GM19467 (cell line): ENCODE results near the gene RUNDC3A.

Source experiments
- ATAC-seq: cut with Tn5 transposase; IDR thresholded peaks from one replicate; pipeline ENCODE4 v1.9.1; 2021; ENCODE audit warnings: mild to moderate bottlenecking, moderate library complexity; ENCODE audit not compliant: unreplicated experiment

Gene RUNDC3A

DNA sequence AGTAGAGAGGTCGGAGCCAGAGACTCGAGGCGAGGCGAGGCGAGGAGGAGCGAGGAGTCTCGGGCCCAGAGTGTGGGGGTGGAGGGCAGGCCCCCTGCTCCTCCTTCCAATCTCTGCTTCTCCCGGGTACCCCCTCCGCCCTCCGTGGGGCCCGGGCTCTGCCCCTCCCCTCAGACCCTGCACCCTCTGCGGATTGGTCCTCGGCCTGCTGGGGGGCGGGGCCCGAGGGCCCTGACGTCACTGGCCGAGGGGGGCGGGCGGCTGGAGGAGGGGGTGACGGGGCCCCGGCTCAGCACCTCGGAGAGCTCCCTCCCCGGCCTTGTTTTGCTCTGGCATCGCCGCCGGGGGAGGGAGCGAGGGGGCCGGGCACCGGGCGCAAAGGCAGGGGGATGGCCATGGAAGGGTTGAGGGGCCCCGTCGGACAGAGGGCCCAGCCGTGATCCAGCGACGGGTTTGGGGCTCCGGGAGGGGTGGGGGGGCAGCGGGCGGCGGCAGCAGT, at the start of gene RUNDC3A:
Gene RUNDC3A (plus strand): TSS at position 282 of the 499 bp plus-strand sequence. CDS start 232 bp downstream, outside the sequence.
- no peak for ATAC-seq

DNA sequence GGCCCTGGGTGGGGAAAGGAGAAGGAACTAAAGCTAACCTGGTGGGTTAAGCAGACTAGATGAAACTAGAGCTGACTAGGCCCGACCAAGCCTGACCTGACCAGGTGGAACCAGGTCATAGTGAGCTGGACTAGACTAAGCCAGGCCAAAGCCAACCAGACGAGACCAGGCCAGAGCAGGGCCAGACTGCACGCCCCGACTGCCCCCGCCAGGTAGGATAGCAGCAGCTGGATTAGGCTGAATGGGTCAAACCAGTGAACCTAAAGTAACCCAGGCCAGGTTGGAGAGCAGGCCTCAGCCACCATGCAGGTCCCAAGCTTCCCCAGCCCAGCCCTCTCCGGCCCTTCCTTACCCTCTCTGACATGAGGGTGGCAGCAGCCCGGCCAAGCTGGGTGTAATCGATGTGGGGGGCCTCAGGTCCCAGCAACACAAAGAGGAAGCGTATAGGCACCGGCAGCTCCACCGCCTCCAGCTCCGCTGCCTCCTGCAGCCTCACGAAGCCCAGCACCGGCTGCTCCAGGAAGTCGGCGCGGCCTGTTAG, 49.5 kb upstream of the RUNDC3A start:
- ATAC-seq, result no peak

GRCh38 chr17:44260296-44260695, 48.1 kb upstream of the RUNDC3A start:
- ATAC-seq, result no peak

GRCh38 chr17:44262654-44263225, 45.7 kb upstream of the RUNDC3A start:
- no peak for ATAC-seq

DNA sequence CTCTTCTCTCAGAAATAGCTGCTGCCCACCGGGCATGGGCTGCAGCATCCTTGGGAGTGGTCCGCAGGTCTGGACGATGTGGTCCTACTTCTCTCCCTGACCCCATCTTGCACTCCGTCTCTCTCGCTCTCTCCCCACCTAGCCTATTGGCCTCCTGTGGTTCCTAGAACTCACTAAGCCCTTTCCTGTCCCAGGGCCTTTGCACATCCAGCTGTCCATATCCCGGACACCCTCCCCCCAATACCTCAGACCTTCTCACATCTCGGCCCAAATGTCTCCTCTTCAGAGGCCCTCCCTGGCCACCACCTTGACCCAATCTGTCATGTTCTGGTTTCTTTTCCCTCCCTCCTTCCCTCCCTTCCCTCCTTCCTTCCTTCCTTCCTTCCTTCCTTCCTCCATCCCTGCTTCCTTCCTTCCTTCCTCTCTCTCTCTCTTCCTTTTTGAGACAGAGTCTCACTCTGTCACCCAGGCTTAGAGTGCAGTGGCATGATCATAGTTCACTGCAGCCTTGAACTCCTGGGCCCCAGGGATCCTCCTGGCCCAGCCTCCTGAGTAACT, 45.0 kb upstream of the RUNDC3A start:
- ATAC-seq, result no peak

DNA sequence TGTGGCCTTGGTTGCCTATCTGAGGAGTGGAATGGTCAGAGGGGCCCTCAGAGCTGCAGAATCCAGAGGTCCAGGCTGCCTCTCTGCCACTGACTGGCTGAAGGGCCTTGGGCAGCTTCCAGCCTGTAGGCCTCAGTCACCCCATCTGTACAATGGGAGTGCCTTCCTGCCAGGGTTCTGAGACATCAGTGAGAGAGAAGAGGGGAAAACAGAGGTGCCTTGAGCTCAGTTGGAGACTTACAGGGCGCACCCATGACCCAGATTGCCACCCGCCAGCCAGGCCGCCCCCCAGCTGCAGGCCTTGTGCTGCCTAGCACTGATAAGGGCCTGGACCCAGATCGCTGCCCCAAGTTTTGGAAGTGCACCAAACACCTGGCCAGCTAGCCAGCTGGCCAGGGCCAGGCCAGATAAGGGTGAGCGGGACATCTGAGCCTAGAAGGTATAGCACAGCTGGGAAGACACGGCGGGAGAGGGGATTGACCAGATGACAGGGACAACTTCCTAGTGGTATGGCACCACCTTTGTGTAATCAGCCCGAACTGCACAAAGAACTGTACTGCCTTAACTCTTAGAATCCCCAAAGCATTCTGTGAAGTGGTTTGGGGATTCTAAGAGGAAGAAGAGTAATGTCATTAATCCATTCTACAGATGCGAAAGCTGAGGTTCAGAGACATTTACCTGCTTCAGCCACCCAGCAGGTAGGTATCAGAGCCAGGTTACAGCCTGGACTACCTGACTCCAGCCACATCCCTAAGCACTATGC, 41.8 kb upstream of the RUNDC3A start:
- ATAC-seq, result no peak

DNA sequence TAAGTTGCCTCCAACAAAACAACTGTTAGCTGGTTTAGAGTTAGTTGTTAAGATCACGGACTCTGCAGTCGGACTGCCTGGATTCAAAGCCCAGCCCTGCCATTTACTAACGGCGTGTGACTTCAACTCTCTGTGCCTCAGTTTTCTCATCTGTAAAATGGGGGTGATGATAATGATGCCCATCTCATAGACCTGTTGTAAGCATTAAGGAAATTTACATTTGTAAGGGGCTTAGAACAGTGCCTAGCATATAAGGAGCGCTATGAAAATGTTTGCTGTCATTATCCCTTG, 41.3 kb upstream of the RUNDC3A start:
- ATAC-seq, result no peak

GRCh38 chr17:44267818-44268490, 40.4 kb upstream of the RUNDC3A start, which contains the start of gene SLC4A1:
Gene SLC4A1 (minus strand): TSS chr17:44268135. CDS start chr17:44262866, 5,269 bp downstream.
- ATAC-seq, result no peak

DNA sequence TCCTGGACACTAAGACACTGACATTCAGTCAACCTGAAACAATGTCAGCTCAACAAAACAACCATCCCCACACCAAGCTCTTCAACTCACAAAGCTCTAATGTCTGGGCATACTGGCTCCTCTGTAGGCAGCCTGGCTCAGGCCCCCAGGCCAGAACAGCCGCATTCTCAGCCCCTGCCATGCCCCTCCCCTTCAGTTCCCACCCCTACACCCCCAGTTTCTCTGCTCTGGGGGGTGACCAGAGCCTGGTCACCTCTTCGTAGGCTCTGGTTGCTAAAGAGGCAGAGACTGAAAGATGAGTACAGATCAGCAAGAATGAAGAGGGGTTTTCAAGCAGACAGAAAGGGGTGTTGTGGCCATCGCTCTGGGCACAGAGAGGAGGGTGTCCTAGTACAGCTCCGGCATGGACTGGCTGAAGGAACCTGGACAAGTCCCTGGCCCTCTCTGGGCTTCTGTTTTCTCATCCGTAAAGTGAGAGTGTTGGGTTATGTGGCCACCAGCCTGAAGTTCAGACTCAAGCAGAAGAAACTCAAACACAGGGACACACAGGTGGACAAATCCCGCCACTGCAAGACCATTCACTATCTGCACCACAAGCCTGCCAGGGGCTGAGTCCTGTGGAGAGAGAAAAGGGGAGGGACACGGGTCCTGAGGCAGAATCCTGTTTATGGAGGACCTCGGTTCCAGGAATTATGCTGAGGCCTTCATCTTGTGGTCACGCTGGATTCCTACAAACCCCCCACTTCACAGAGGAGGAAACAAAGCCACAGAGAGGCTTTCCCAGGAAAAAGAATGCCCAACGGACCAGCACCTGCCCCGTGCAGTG, 39.5 kb upstream of the RUNDC3A start:
- no peak for ATAC-seq

DNA sequence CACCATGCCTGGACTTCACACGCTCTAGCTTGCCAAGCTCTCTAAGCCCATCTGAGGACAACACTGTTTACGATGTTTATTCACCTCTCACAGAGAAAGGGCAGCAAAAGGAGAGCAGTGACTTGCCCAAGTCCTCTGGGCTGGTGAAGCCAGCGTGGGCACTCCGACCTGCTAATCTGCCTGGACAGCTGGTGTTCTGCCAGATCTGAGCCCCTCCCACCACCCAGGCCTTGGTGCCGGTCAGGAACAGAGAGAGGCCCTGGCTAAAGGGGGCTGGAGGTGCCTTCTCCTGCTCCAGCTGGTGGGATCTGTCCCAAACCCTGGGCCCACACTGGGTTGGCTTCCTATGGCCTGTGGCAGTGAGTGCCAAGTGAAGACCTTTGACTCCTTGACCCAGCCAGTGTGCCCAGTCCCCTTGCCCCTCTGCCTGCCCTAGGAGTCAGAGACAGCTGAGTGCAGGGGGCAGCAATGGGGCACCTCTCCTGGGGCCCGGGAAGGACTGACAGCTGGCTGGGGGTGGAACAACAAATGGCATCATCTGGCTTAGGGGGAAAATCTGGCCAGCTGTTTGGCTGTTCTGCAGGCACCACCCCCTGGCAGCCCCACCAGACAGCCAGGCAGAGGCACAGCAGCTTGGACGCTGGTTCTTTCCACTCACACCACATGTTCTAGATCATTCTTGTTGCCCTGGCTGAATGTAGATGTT, 38.7 kb upstream of the RUNDC3A start:
- ATAC-seq, result no peak

GRCh38 chr17:44272321-44272951, 36.0 kb upstream of the RUNDC3A start:
- no peak for ATAC-seq

GRCh38 chr17:44272954-44273353, 35.4 kb upstream of the RUNDC3A start:
- no peak for ATAC-seq

DNA sequence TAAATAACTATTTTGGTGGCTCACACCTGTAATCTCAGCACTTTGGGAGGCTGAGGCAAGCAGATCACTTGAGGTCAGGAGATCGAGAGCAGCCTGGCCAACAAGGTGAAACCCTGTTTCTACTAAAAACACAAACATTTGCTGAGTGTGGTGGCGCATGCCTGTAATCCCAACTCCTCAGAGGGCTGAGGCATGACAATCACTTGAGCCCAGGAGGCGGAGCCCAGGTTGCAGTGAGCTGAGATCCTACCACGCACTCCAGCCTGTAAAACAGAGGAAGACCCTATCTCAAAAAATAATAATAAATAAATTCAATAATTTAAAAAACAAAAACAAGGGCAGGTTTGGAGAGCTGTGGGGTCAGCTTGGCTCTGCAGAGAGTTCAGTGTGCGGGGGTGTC, 34.8 kb upstream of the RUNDC3A start:
- no peak for ATAC-seq

GRCh38 chr17:44277976-44278375, 30.4 kb upstream of the RUNDC3A start:
- ATAC-seq, result no peak

- ATAC-seq, result no peak
Measured at GRCh38 chr17:44279346-44279665, 29.1 kb upstream of the RUNDC3A start.

DNA sequence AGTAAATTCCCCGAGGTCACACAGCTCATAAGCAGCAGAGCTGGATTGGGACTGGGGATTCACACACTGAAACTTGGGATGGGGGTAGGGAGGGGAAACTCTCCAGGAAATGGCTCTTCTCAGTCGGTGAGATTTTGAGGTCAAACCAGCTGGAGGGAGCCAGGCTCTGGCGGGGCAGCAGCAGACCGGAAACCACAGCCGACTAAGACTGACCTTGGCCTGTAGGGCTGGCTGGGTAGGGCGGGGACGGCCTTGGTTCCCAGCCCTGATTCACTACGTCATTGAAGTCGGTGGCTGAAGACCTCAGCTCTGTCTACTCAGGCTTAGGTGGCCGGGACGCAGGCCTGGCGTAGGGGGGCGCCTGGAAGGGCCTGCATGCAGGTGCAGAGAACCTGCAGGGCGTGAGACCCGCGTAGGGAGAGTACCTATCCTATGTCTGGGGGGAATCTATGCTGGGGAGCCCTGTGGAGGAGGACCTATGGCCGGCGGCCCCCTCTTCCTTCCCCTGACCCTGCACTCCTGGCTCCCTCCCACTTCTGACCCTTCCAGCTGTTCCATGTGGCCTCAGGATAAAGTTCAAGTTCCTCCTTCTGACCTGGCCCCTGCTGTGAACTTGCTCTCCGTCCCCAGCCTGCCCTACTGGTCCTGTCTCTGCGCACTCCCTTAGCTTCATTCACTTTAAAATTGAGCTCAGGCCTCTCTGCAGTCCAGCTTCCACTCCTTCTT, 28.6 kb upstream of the RUNDC3A start:
- peak; percentile 82 for ATAC-seq

DNA sequence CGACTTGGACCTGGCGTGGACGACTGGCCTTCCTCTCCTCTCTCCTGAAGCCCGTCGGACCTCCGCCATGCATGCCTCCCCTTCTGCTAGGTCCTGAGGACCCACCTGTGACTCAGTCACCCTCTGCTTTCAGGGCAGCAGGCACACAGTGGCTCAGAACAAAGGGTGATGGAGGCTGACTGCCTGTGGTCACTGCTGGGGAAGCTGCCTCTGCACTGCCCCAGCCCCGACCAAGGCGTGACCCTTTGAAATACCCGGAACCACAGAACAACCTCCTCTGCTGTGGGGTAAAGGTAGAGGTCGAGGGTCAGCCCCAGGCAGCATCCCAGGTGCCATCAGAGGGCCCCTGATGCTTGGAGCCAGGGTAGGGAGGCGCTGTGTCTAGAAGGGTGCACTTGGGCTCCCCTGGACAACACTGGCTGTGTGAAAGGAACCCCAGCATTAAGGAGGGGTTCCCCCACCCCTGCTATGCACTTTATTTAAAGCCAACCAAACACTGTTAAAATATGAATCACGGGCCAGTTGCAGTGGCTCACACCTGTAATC, 27.9 kb upstream of the RUNDC3A start:
- no peak for ATAC-seq

- ATAC-seq, result no peak
Measured at GRCh38 chr17:44281570-44281969, 26.8 kb upstream of the RUNDC3A start.

DNA sequence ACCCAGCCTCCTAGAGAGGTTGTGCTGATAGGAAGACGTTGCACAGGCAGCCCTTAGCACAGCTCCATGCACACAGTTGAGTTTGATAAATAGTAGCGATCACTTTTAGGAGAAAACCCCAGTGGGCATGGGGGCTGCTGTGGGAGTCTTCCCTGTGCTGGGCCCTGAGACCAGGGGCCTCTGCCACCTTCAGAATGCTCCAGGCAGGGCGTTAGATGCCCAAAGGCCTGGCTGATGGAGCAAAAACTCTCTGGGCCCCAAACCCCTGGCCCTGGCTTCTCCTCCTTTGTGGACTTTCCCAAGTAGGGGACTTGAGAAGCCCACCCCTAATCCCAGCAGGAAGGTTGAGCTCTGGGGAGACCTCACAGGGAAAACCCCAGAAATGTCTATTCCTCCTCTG, 26.1 kb upstream of the RUNDC3A start:
- no peak for ATAC-seq
